Activated CD4-positive, alpha-beta T cell treated with anti-CD3 and anti-CD28 coated beads, Interleukin-2, amount 10 ng/mL, durations not matched to agents 7 days and 5 days (primary cell): ENCODE data around the gene TTI1. TPM values are rescaled to one million over a fixed set of nuclear protein-coding genes. Genes with fewer than 3 reads are reported as not detected.
A peak's percentile ranks its signal among the peaks of the same experiment; 100 is the strongest.

Experiments
- CTCF ChIA-PET: fragments of 350-600 bp; sonication (Branson Sonifier 250); formaldehyde crosslinking; loops from one replicate; lab custom pipeline; 2021; ENCODE audit warnings: antibody characterized with exemption; lab: Charles Lee
- POLR2A ChIA-PET: fragments of 350-600 bp; sonication (Branson Sonifier 250); formaldehyde crosslinking; loops from one replicate; lab custom pipeline; 2021; ENCODE audit warnings: antibody characterized with exemption; lab: Charles Lee
- DNase-seq: peaks from one replicate; pipeline ENCODE4 v3.0.0-alpha.2; 2020
- H3K27ac Mint-ChIP-seq: one replicate; pipeline ENCODE4 v1.8.0; 2021; ENCODE audit warnings: mild to moderate bottlenecking, moderate library complexity, mixed read lengths
- H3K27me3 Mint-ChIP-seq: one replicate; pipeline ENCODE4 v1.8.0; 2021; ENCODE audit warnings: mixed read lengths
- H3K36me3 Mint-ChIP-seq: one replicate; pipeline ENCODE4 v1.8.0; 2021; ENCODE audit warnings: low read depth, mixed read lengths
- H3K4me1 Mint-ChIP-seq: one replicate; pipeline ENCODE4 v1.8.0; 2021; ENCODE audit warnings: mixed read lengths
- H3K4me3 Mint-ChIP-seq: one replicate; pipeline ENCODE4 v1.8.0; 2021; ENCODE audit warnings: mild to moderate bottlenecking, moderate library complexity, mixed read lengths
- H3K9me3 Mint-ChIP-seq: one replicate; pipeline ENCODE4 v1.8.0; 2021; ENCODE audit warnings: mixed read lengths
- total RNA-seq, 2 experiments: library from RNA; stranded (reverse); gene quantifications; one replicate each; pipeline ENCODE4 v1.2.3, GENCODE V29; 2021

TTI1 gene
- total RNA-seq, 2 experiments from 2014 or later = 30.2 to 32.4 TPM

DNA sequence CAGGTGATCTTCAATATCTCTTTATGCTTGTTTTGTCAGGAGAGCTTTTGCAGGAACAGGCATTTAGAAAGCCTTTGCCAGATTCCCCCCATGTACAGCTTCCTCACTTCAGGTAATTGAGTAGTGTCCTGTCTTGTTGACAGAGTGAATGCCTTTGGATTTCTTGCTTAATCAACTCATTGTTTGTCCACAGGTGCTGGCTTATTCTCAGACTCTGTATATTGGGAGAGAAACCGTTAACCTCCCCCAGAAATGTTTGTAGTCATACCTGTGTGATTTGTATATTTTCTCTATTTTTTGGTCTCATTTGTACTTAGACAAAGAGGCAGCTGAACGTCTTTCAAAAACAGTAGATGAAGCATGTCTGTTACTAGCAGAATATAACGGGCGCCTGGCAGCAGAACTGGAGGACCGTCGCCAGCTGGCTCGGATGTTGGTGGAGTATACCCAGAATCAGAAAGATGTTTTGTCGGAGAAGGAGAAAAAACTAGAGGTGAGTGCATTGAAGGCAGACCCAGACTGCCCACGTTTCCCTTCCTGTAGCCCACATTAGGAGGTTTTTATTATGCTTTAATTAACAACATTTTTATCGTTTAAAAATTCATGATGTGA, 32.6 kb upstream of the TTI1 start:
- ChIA-PET CTCF (interaction anchor here (1.4 kb wide), 1 partner anchor 15 kb away, joined by 3 read pairs; no protein-coding TSS in a partner anchor), POLR2A (no interaction called here)
- Mint-ChIP-seq H3K9me3 (no peaks in the 10 kb centered on the region), H3K4me3 (no peak overlapping the region), H3K27me3 (no peaks in the 10 kb centered on the region), H3K4me1 (no peaks in the 10 kb centered on the region), H3K36me3 (peaks cover 48% of the 10 kb centered on the region), H3K27ac (no peak overlapping the region)
- DNase-seq = no peak

- Mint-ChIP-seq H3K36me3 (peaks cover 51% of the 10 kb centered on the region), H3K27me3 (no peaks in the 10 kb centered on the region), H3K4me1 (peaks cover 2% of the 10 kb centered on the region), H3K9me3 (no peaks in the 10 kb centered on the region), H3K27ac (no peak overlapping the region), H3K4me3 (no peak overlapping the region)
- ChIA-PET CTCF (interaction anchor here (0.9 to 1.1 kb wide), 2 partner anchors 8 to 9 kb away, joined by 3 read pairs; no protein-coding TSS in a partner anchor), POLR2A (no interaction called here)
- no peak for DNase-seq
Observed at GRCh38 chr20:38063911-38064530, 30.8 kb upstream of the TTI1 start.

DNA sequence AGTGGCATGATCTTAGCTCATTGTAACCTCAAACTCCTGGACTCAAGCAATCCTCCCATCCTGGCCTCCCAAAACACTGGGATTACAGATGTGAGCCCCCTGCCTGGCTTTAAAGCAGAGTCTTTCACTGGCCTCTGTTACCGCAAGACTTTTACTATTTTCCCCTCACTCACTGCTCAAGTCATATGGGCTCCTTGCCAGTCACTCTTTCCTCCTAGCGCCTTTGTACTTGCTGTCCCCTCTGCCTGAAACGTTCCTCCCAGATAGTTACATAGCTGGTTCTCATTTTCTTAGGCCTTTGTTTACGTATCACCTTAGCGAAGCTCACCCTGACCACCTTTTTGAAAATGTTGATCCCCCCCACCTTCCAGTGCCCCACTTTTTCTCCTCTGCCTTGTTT, 29.6 kb upstream of the TTI1 start:
- Mint-ChIP-seq H3K36me3 (peaks cover 45% of the 10 kb centered on the region), H3K4me1 (peaks cover 2% of the 10 kb centered on the region), H3K27ac (no peak overlapping the region), H3K27me3 (no peaks in the 10 kb centered on the region), H3K9me3 (no peaks in the 10 kb centered on the region), H3K4me3 (no peak overlapping the region)
- no peak for DNase-seq
- ChIA-PET CTCF (interaction anchor here (1.1 to 1.2 kb wide), 2 partner anchors 11 to 12 kb away, joined by 4 to 5 read pairs; no protein-coding TSS in a partner anchor), POLR2A (no interaction called here)

- CTCF ChIA-PET = interaction anchor here (0.8 to 0.9 kb wide), 2 partner anchors 12 to 161 kb away, joined by 3 to 4 read pairs; no protein-coding TSS in a partner anchor
Observed at GRCh38 chr20:38061109-38061508, 27.9 kb upstream of the TTI1 start.

GRCh38 chr20:38060536-38060935, 27.3 kb upstream of the TTI1 start:
- no peak for DNase-seq
- Mint-ChIP-seq H3K4me1 (peaks cover 11% of the 10 kb centered on the region), H3K36me3 (peaks cover 32% of the 10 kb centered on the region), H3K4me3 (no peak overlapping the region), H3K27me3 (no peaks in the 10 kb centered on the region), H3K9me3 (no peaks in the 10 kb centered on the region), H3K27ac (no peak overlapping the region)
- ChIA-PET CTCF (interaction anchor here (0.8 to 0.9 kb wide), 2 partner anchors 13 to 161 kb away, joined by 3 to 4 read pairs; no protein-coding TSS in a partner anchor), POLR2A (no interaction called here)

More at GRCh38 chr20:38061109-38061508, 27.9 kb upstream of the TTI1 start:
- peaks cover 11% of the 10 kb centered on the region for H3K4me1 Mint-ChIP-seq
- H3K36me3 Mint-ChIP-seq = peaks cover 38% of the 10 kb centered on the region
- POLR2A ChIA-PET = no interaction called here
- H3K27me3 Mint-ChIP-seq = no peaks in the 10 kb centered on the region
- no peak for DNase-seq
- no peaks in the 10 kb centered on the region for H3K9me3 Mint-ChIP-seq
- no peak overlapping the region for H3K4me3 Mint-ChIP-seq
- no peak overlapping the region for H3K27ac Mint-ChIP-seq

DNA sequence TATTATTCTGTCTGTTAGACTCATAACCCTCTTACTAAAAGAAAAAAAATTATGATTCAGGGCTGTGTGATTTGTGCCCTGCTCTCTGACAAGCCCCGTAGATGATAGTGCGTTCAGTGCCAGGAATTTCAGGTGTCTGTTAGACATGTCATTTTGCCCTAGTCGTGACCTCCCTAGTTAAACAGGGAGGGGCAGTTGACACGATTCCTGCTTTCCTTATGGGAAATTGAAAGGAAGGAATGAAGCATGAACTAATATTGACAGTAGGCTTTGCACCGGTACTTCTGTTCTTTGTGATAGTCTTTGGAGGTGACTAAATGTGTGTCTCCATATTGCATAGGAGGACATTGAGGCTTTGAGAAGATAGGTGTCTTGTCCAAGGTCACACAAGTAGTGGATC, 26.6 kb upstream of the TTI1 start:
- CTCF ChIA-PET = no interaction called here
- H3K9me3 Mint-ChIP-seq = no peaks in the 10 kb centered on the region
- no peak for DNase-seq
- H3K4me1 Mint-ChIP-seq = peaks cover 14% of the 10 kb centered on the region
- H3K27me3 Mint-ChIP-seq = no peaks in the 10 kb centered on the region
- H3K27ac Mint-ChIP-seq = no peak overlapping the region
- H3K36me3 Mint-ChIP-seq = peaks cover 31% of the 10 kb centered on the region
- H3K4me3 Mint-ChIP-seq = no peak overlapping the region
- POLR2A ChIA-PET = no interaction called here

DNA sequence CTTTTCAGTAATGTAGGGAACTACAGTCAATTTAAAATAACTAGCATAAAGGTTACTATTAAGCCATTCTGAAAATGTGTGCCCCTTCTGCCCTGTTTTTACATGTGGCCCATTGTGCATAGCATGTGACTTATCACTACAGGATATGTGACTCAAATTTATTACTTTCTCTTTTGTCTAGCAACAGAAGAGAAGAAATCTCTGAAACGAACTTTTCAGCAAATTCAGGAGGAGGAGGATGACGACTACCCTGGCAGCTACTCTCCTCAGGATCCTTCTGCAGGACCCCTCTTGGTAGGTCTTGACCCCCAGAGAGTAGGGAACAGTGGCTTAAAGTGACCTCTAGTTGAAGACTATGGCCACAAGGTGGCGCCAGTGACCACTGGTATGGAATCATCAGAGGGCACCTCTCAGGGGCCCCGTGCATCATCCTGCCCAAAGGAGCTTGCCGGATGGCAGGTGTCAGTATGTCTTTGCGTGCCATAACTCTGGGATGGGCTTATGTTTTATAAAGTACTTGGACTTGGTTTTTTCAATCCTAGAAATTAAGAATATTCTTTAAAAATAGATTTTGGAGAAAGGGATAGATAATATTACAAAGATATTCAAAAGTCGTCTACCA, 24.2 kb upstream of the TTI1 start:
- no peak overlapping the region for H3K4me3 Mint-ChIP-seq
- POLR2A ChIA-PET = no interaction called here

GRCh38 chr20:38055848-38056247, 22.6 kb upstream of the TTI1 start:
- H3K4me3 Mint-ChIP-seq = no peak overlapping the region
- H3K27ac Mint-ChIP-seq = no peak overlapping the region
- no peak for DNase-seq
- H3K9me3 Mint-ChIP-seq = no peaks in the 10 kb centered on the region
- CTCF ChIA-PET = interaction anchor here (0.9 to 1.0 kb wide), 2 partner anchors 9 to 112 kb away, joined by 3 read pairs; no protein-coding TSS in a partner anchor
- POLR2A ChIA-PET = no interaction called here
- H3K27me3 Mint-ChIP-seq = no peaks in the 10 kb centered on the region
- peaks cover 23% of the 10 kb centered on the region for H3K4me1 Mint-ChIP-seq
- peaks cover 32% of the 10 kb centered on the region for H3K36me3 Mint-ChIP-seq

More for the DNA sequence above, 24.2 kb upstream of the TTI1 start:
- no peaks in the 10 kb centered on the region for H3K27me3 Mint-ChIP-seq
- DNase-seq = peak; percentile 80
- H3K9me3 Mint-ChIP-seq = no peaks in the 10 kb centered on the region
- H3K36me3 Mint-ChIP-seq = peaks cover 29% of the 10 kb centered on the region
- peak overlapping the region; percentile 81 for H3K27ac Mint-ChIP-seq
- CTCF ChIA-PET = interaction anchor here (1.0 to 2.7 kb wide), 6 partner anchors 8 to 164 kb away, joined by 3 to 14 read pairs (median 3); partner anchors contain the start of genes RPRD1B and TTI1
- peaks cover 23% of the 10 kb centered on the region for H3K4me1 Mint-ChIP-seq

DNA sequence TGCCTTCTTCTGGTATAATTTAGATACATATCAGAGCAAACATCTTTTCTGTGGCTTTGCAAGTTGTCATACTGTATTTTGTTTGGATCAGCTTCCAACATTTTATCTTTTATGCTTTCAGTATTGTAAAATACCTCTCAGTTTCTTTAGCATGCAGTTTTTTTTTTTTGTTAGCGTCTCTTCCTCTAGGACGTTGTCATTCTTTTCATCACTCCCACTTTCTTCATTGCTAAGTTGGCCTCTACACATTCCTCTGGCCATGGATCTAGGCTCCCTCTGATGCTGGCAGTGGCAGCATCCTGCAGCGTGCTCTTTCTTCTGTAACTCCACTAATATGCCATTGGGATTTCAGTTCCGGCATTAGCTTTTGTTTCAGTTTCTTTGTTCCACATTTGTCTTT, 22.0 kb upstream of the TTI1 start:
- Mint-ChIP-seq H3K4me3 (no peak overlapping the region), H3K27me3 (no peaks in the 10 kb centered on the region), H3K4me1 (peaks cover 26% of the 10 kb centered on the region), H3K36me3 (peaks cover 31% of the 10 kb centered on the region), H3K27ac (no peak overlapping the region), H3K9me3 (no peaks in the 10 kb centered on the region)
- ChIA-PET POLR2A (no interaction called here), CTCF (interaction anchor here (0.6 kb wide), 1 partner anchor 95 kb away, joined by 3 read pairs; no protein-coding TSS in a partner anchor)
- no peak for DNase-seq

DNA sequence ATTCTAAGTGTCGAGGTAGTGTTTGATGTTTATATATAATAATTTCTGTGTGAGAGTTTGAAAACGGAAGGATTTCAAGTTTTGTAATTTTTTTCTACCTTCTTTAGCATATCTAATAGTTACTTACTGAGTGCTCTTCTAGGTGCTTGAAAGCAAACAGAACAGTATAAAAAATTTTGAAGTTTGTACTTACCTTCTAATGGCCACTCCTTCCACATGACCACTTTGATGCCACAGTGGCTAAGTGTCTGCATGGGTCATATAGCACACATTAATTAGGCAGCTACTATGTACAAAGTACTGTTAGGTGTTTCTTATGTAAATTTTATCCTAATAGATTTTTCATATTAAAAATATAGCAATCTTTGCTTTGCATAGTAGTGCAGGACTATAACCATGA, 21.4 kb upstream of the TTI1 start:
- Mint-ChIP-seq H3K9me3 (no peaks in the 10 kb centered on the region), H3K36me3 (peaks cover 31% of the 10 kb centered on the region), H3K4me1 (peaks cover 32% of the 10 kb centered on the region), H3K27ac (no peak overlapping the region), H3K27me3 (no peaks in the 10 kb centered on the region), H3K4me3 (no peak overlapping the region)
- CTCF ChIA-PET = interaction anchor here (0.6 kb wide), 1 partner anchor 96 kb away, joined by 3 read pairs; no protein-coding TSS in a partner anchor
- POLR2A ChIA-PET = no interaction called here
- no peak for DNase-seq

DNA sequence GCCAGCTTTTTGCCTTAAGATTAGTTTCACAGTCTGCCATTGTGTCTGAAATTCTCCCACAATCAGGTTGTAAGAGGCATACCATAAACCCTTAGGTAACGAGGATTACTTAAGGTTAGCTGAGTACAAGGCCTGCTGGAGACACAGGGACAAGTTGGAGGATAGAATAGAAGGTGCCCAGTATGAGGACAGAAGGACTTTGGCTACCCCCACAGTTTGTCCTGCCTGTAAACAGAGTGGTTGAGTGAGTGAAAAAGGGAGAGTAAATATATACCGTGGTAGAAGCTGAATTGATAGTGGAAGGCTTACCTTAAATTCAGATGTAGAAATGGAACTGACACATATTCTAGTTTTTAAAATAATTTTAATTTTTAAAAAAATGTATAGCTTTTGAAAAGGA, 19.6 kb upstream of the TTI1 start:
- H3K36me3 Mint-ChIP-seq = peaks cover 28% of the 10 kb centered on the region
- H3K4me3 Mint-ChIP-seq = no peak overlapping the region
- ChIA-PET POLR2A (no interaction called here), CTCF (interaction anchor here (0.6 to 1.7 kb wide), 3 partner anchors 10 to 21 kb away, joined by 3 to 7 read pairs (median 3); no protein-coding TSS in a partner anchor)
- H3K9me3 Mint-ChIP-seq = no peaks in the 10 kb centered on the region
- DNase-seq = no peak
- peaks cover 35% of the 10 kb centered on the region for H3K4me1 Mint-ChIP-seq
- H3K27me3 Mint-ChIP-seq = no peaks in the 10 kb centered on the region
- no peak overlapping the region for H3K27ac Mint-ChIP-seq

- Mint-ChIP-seq H3K36me3 (peaks cover 27% of the 10 kb centered on the region), H3K4me1 (peaks cover 25% of the 10 kb centered on the region), H3K27ac (no peak overlapping the region), H3K9me3 (no peaks in the 10 kb centered on the region), H3K27me3 (no peaks in the 10 kb centered on the region), H3K4me3 (no peak overlapping the region)
- ChIA-PET POLR2A (no interaction called here), CTCF (interaction anchor here (1.2 to 1.4 kb wide), 3 partner anchors 9 to 15 kb away, joined by 3 to 5 read pairs (median 4); no protein-coding TSS in a partner anchor)
- no peak for DNase-seq
Observed at GRCh38 chr20:38050686-38051085, 17.4 kb upstream of the TTI1 start.
